Panc1 (cell line): ENCODE measurements around the gene RAP2A.

ENCODE experiments used
- POLR2AphosphoS5 ChIP-seq: IDR thresholded peaks from 2 replicates; pipeline ENCODE4 v1.6.1; 2012; ENCODE audit warnings: mild to moderate bottlenecking, low read depth, low read length, moderate library complexity
- TF ChIP-seq, protein P1 (sequence below): fragments of 450-650 bp; IDR thresholded peaks from 2 replicates; pipeline ENCODE4 v1.5.1; 2017; ENCODE audit warnings: mild to moderate bottlenecking

- TF ChIP-seq, protein P1, sequence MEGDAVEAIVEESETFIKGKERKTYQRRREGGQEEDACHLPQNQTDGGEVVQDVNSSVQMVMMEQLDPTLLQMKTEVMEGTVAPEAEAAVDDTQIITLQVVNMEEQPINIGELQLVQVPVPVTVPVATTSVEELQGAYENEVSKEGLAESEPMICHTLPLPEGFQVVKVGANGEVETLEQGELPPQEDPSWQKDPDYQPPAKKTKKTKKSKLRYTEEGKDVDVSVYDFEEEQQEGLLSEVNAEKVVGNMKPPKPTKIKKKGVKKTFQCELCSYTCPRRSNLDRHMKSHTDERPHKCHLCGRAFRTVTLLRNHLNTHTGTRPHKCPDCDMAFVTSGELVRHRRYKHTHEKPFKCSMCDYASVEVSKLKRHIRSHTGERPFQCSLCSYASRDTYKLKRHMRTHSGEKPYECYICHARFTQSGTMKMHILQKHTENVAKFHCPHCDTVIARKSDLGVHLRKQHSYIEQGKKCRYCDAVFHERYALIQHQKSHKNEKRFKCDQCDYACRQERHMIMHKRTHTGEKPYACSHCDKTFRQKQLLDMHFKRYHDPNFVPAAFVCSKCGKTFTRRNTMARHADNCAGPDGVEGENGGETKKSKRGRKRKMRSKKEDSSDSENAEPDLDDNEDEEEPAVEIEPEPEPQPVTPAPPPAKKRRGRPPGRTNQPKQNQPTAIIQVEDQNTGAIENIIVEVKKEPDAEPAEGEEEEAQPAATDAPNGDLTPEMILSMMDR: no peak
- TF ChIP-seq POLR2AphosphoS5: no peak
Measured at GRCh38 chr13:97430296-97430695, 3.7 kb upstream of the RAP2A start.
